Right ventricle myocardium inferior (tissue), 1 donor: ENCODE data around the gene OSM. TPM values are rescaled to one million over a fixed set of nuclear protein-coding genes. Genes with fewer than 3 reads are reported as not detected.
"Not testable (repeated sequence)": the region's sequence is repeated elsewhere in the genome, so short reads cannot be mapped to it uniquely, and the experiment has no call there.

Source experiments
- ATAC-seq: fragments of 200-7000 bp; cut with Tn5 transposase; one replicate; pipeline ENCODE4 v1.9.1; 2020; ENCODE audit warnings: mild to moderate bottlenecking, moderate library complexity
- DNase-seq: peaks from one replicate; pipeline ENCODE4 v3.0.0; 2021; ENCODE audit errors: missing footprints
- intact Hi-C: fragments of 100-400 bp; cut with DNase I; formaldehyde crosslinking; loops from one replicate; pipeline ENCODE4 v1.11.0; 2022
- total RNA-seq: library from RNA; stranded (reverse); fragmentation: NEBNext Ultra II Directional; extraction: Animal tissue kit (Norgen Biotek cat#: 25700); gene quantifications from one replicate; pipeline ENCODE4 v1.2.1, GENCODE V29; 2021
- donor health status: DM: no; HTN: yes; CAD: no; lungs with severe emphysema.

Gene OSM
- total RNA-seq, 1 donor from 2014 or later, result 0.19 TPM

- DNase-seq (no peak), ATAC-seq (no peak)
- intact Hi-C loops, result no loop called here
Observed at GRCh38 chr22:30239488-30240405, 26.9 kb downstream of the OSM start.

- ATAC-seq (peak; percentile 84), DNase-seq (no peak)
- intact Hi-C loops, result no loop called here
Observed at GRCh38 chr22:30238661-30239487, 27.8 kb downstream of the OSM start.

GRCh38 chr22:30238136-30238535 is 28.5 kb downstream of the OSM start:
- no peak for DNase-seq
- ATAC-seq, result no peak
- intact Hi-C loops, result no loop called here

GRCh38 chr22:30236875-30237274 is 29.8 kb downstream of the OSM start:
- ATAC-seq, result no peak
- intact Hi-C loops, result no loop called here
- DNase-seq, result no peak

DNA sequence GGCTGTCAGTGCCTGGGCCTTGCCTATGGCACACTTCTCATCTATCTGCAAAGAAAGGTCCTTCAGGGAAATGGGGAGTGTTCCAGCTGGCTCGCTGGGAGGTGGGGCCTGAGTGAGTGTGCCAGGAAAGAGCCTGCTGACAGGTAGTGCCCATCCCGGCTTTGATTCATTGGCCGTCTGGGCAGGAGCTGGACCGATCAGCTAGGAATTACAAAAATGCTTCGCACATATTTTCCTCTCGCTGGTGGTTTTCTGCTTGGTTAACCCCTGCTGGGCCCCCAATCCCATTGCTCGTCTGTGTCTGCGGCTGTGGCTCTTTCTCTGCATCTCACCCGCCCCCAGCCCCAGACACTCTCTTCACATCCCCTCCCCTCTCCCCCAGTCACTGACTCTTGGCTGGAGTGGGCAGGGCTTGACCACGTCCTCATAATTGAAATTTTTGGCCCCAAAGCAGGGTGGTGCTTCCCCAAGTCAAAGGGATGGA is 30.9 kb downstream of the OSM start:
- intact Hi-C loops, result no loop called here
- DNase-seq (no peak), ATAC-seq (no peak)

DNA sequence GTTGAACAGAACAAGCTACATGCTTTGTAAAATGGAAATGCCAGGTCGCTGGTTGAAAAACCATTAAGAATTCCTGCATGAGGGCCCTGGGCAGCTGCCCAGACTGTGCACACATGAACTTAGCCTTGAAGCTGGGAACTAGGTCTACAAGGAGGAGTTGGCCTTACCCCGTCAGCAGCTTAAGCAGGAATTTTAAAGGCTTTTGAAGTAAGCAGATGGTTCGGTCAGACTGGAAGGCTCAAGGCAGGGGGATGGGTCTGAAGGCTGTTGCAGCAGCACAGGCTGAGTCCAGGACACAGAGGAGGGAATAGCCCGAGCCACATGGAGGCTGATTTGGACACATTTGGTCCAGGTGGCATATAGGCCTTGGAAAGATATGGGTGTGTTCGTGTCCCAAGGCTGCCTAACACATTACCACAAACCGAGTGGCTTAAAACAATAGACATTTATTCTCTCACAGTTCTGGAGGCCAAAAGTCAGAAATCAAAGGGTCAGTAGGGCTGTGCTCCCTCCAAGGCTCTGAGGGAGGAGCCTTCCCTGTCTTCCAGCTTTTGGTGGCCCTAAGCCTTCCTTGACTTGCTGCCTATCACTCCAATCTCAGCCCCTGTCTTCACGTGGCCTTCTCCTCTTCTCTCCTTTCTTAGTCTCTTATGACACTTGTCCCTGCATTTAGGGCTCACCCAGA is 31.7 kb downstream of the OSM start:
- no peak for ATAC-seq
- intact Hi-C loops, result no loop called here
- DNase-seq, result no peak

GRCh38 chr22:30234325-30234724 is 32.3 kb downstream of the OSM start:
- intact Hi-C loops, ATAC-seq, DNase-seq: not testable (repeated sequence)

GRCh38 chr22:30233582-30233981 is 33.1 kb downstream of the OSM start:
- no peak for ATAC-seq
- intact Hi-C loops, result no loop called here
- no peak for DNase-seq

DNA sequence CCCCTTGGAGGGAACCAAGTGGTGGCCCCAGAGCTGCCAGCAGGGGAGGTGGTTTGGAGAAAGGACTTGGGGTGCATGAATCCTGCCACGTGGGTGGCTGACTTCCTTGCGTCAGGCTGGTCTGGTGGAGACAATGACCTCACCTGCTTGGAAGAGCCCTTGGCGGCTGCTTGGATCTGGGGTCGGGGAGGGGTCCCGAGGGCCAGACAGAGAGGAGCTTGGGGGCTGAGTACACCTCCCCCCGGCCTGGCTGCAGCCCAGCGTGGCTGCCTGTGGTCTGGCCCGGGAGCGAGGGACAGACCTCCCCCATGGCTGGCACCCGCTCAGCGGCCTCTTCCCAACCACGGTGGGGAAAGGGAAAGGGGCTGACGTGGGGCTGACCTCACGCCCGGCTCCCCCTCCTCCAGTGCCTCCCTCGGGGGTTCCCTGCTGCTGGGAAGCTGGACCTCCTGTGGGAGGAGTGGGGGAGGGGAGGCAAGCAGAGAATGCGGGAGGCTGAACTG is 33.9 kb downstream of the OSM start:
- DNase-seq (no peak), ATAC-seq (no peak)
- intact Hi-C loops, result no loop called here

DNA sequence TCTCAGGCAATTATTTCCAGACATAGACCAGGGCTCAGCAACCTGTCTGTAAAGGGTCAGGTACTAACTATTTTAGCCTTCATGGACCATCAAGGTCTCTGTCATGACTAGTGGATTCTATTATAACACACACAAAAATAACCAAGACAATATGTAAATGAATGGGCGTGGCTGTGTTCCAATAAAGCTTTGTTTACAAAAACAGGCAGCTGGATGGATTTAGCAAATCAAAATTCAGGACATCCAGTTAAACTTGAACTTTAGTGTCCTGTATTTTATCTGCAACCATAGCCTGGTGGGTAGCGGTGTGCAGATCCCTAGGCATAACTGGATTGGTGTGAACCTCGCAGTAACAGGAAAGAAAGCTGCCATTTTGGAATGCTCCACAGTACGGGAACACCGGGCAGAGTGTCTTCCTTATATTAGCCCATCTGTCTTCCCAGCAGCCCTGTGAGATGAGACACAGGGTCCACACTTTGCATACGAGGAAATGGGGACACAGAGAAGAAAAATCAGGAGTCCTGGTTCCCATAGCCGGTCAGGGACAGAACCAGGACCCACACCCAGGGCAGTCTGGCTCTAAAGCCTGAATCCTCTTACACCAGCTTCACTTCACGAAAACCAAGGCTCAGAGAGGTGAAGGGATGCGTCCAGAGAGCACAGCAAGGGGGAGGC is 35.7 kb downstream of the OSM start:
- ATAC-seq, result no peak
- DNase-seq, result no peak
- intact Hi-C loops, result no loop called here

GRCh38 chr22:30230330-30230729 is 36.3 kb downstream of the OSM start:
- DNase-seq, result no peak
- intact Hi-C loops, result no loop called here
- ATAC-seq, result no peak

- no peak for ATAC-seq
- intact Hi-C loops, result no loop called here
- no peak for DNase-seq
Observed at GRCh38 chr22:30228509-30229359, 37.9 kb downstream of the OSM start.

DNA sequence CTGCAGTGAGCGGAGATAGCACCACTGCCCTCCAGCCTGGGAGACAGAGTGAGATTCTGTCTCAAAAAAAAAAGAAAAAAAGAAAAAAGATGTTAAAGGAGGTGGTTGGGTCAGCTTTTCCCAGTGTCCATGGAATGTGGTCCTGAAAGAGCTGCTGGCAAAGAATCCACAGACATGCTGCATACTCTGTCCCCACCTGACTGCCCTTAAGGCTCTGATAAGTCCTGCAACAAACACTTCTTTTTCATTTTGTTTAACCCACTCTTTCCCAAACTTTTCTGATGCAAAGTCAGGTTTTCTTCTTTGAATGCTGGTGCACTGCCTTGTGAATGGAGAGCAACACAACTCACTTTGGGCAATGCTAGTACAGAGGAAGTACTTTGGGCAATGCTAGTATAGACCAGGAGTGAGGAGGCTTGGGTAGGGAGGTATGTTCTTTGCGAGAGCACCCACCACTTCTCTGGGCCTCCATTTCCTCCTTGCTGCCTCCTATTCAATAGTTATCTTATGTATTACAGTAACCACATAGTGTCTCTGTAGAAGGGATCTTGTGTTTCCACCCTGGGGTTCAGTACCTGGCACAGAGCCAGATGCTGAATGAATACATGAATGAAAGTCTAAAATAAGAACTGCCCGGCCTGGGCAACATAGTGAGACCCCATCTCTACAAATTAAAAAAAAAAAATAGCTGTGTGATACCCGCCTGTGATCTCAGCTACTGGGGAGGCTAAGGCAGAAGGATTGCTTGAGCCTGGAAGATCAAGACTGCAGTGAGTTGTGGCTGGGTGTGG is 39.0 kb downstream of the OSM start:
- intact Hi-C loops, result no loop called here
- no peak for ATAC-seq
- DNase-seq, result no peak

DNA sequence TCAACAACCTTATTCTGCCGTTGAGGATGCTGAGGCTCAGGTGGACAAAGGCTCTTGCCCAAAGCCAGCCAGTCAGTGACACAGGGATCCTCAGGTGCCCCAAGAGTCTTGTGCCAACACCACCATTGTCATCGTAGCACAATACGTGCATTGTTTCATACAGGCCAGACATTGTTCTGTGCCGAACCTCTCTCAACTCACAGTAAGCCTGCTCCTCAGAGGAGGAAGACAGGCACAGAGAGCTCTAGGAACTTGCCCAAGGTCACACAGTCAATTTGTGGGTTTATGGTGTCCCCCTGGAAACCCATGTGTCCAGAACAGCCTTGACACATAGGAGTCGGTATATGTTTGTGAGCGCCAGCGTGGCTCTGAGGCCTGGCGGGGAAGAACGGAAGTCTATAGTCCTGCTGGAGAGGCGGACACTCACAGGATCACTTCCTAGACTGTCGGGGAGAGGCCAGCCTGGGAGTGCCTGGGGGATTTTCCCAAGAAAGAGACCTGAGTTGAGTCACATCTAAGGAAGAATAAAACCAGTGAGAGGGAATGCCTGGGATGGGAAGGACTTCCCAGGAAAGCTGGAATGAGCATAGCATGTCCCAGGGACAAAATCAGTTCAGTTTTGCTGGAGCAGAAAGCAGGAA is 40.3 kb downstream of the OSM start:
- ATAC-seq (no peak), DNase-seq (no peak)
- intact Hi-C loops, result no loop called here

GRCh38 chr22:30225220-30225927 is 41.3 kb downstream of the OSM start:
- DNase-seq (no peak), ATAC-seq (no peak)
- intact Hi-C loops, result no loop called here
